Measurements from ENCODE around the gene TMEM45B.

TMEM45B gene

GRCh38 chr11:129896062-129896461, 80.4 kb downstream of the TMEM45B start:
- no peak for DNase-seq (ENCODE audit: low read depth in 2 of 3, low spot score in 2 of 3)

- no peak for DNase-seq (ENCODE audit: low read depth in 2 of 3, low spot score in 2 of 3)
Observed at GRCh38 chr11:129905402-129905801, 89.8 kb downstream of the TMEM45B start.
